HepG2 (cell line): ENCODE data around the gene ATP2C2. TPM values are rescaled to one million over a fixed set of nuclear protein-coding genes. Genes with fewer than 3 reads are reported as not detected.

Source experiments
- ATAC-seq: fragments of 200-7000 bp; cut with Tn5 transposase; 3 replicates; pipeline ENCODE4 v1.9.1; 2020; ENCODE audit warnings: mild to moderate bottlenecking, moderate library complexity
- BruUV-seq: library from RNA; stranded (reverse); fragments of 400-500 nt; replicated peaks from 2 replicates; lab custom pipeline; 2021; lab: Mats Ljungman, UMichigan
- CTCF ChIA-PET: fragments of 300-600 bp; formaldehyde crosslinking; extraction: SDS; loops from one replicate; lab custom pipeline; 2021; ENCODE audit warnings: low total read pairs, inconsistent platforms, low intra/inter-chr PET ratio; lab: Yijun Ruan, JAX
- POLR2A ChIA-PET: fragments of 350-600 bp; sonication (Branson Sonifier 250); formaldehyde crosslinking; loops from one replicate; lab custom pipeline; 2020; ENCODE audit warnings: antibody characterized with exemption, inconsistent platforms; lab: Yijun Ruan, JAX
- DNase-seq: peaks from one replicate; pipeline ENCODE4 v3.0.0-alpha.2; 2015; ENCODE audit warnings: low spot score
- FAIRE-seq: peaks from 3 replicates; lab custom pipeline; 2011; peaks lifted over from hg19 to GRCh38; lab: Jason Lieb, UNC
- H2AFZ ChIP-seq: one replicate; pipeline ENCODE4 v1.6.1; 2011; ENCODE audit warnings: low read length, inconsistent platforms
- H3K27ac ChIP-seq: fragments of 300-600 bp; 3 replicates; pipeline ENCODE4 v1.8.0; 2011; ENCODE audit warnings: mixed run types, mild to moderate bottlenecking, mixed read lengths, low read length, inconsistent platforms; ENCODE audit not compliant: insufficient read depth; ENCODE audit errors: extremely low read length
- H3K27me3 ChIP-seq, 2 experiments: fragments of 200-600 bp in 1 of 2; 2 replicates in 1 of 2; 3 replicates in 1 of 2; pipeline versions ENCODE4 v1.6.0 to v1.8.0; 2011; ENCODE audit warnings: low read length in 2 of 2, mild to moderate bottlenecking in 2 of 2, moderate library complexity in 2 of 2, inconsistent platforms in 1 of 2; ENCODE audit not compliant: insufficient read depth in 2 of 2, control insufficient read depth in 1 of 2
- H3K36me3 ChIP-seq, 2 experiments: fragments of 200-600 bp in 1 of 2; replicated peaks in 1 of 2; 2 replicates in 1 of 2; 3 replicates in 1 of 2; pipeline versions ENCODE4 v1.5.1 to v1.8.0; 2011; ENCODE audit warnings: low read length in 2 of 2, inconsistent platforms in 1 of 2; ENCODE audit not compliant: insufficient read depth in 2 of 2, control insufficient read depth in 1 of 2
- H3K4me1 ChIP-seq: 2 replicates; pipeline ENCODE4 v1.5.1; 2012; ENCODE audit warnings: low read length, inconsistent platforms; ENCODE audit not compliant: insufficient read depth
- H3K4me2 ChIP-seq: 2 replicates; pipeline ENCODE4 v1.6.0; 2011; ENCODE audit warnings: low read depth, low read length, inconsistent platforms
- H3K4me3 ChIP-seq, 3 experiments: fragments of 200-600 bp in 1 of 3; sonication (generic), shearing (Covaris generic) in 1 of 3; replicated peaks in 1 of 3; 2 replicates each; pipeline ENCODE4 v1.5.1; 2011 to 2016; ENCODE audit warnings: low read length in 3 of 3, inconsistent platforms in 2 of 3, low read depth in 2 of 3, mild to moderate bottlenecking in 2 of 3, control low read depth in 1 of 3, mixed read lengths in 1 of 3; ENCODE audit not compliant: insufficient read depth in 1 of 3
- H3K79me2 ChIP-seq: one replicate; pipeline ENCODE4 v1.6.1; 2011; ENCODE audit warnings: low read length, inconsistent platforms; ENCODE audit not compliant: insufficient read depth
- H3K9ac ChIP-seq: 2 replicates; pipeline ENCODE4 v1.6.0; 2011; ENCODE audit warnings: mild to moderate bottlenecking, low read depth, low read length, inconsistent platforms; ENCODE audit not compliant: insufficient read depth
- H3K9me3 ChIP-seq: 2 replicates; pipeline ENCODE4 v1.5.1; 2012; ENCODE audit warnings: mild to moderate bottlenecking, low read length
- H4K20me1 ChIP-seq: 2 replicates; pipeline ENCODE4 v1.6.0; 2011; ENCODE audit warnings: inconsistent platforms, mild to moderate bottlenecking, low read length, moderate library complexity; ENCODE audit not compliant: insufficient read depth
- HNRNPK ChIP-seq: fragments of 200-400 bp; formaldehyde crosslinking; IDR thresholded peaks from 2 replicates; pipeline ENCODE4 v1.6.1; 2018; ENCODE audit warnings: low read length, low read depth, moderate library complexity, mild to moderate bottlenecking; ENCODE audit not compliant: poor library complexity, severe bottlenecking
- KDM1A ChIP-seq: IDR thresholded peaks from 2 replicates; pipeline ENCODE4 v1.6.1; 2016; ENCODE audit warnings: missing compliant biosample characterization
- KLF12 ChIP-seq: sonication (generic); formaldehyde crosslinking; IDR thresholded peaks from 2 replicates; pipeline ENCODE4 v1.4.0; 2020; ENCODE audit warnings: missing genetic modification reagents, borderline replicate concordance
- MAFK ChIP-seq, 2 experiments: IDR thresholded peaks in 1 of 2; conservative IDR thresholded peaks in 1 of 2; 2 replicates each; pipeline ENCODE4 v1.6.1; 2011; ENCODE audit warnings: improper control_type of control experiment in 2 of 2, low read length in 2 of 2
- RFX1 ChIP-seq: fragments of 450-650 bp; IDR thresholded peaks from 2 replicates; pipeline ENCODE4 v1.6.1; 2017
- TBX3 ChIP-seq: fragments of 450-650 bp; IDR thresholded peaks from 2 replicates; pipeline ENCODE4 v1.6.1; 2017; ENCODE audit warnings: antibody characterized with exemption, mild to moderate bottlenecking, inconsistent platforms, borderline replicate concordance
- ZKSCAN1 ChIP-seq: fragments of 150-350 bp; IDR thresholded peaks from 2 replicates; pipeline ENCODE4 v1.6.1; 2014; ENCODE audit warnings: low read length
- ZNF501 ChIP-seq: sonication (generic); formaldehyde crosslinking; IDR thresholded peaks from 2 replicates; pipeline ENCODE4 v1.5.1; 2020; ENCODE audit warnings: mild to moderate bottlenecking, moderate library complexity, missing genetic modification reagents
- ZNF543 ChIP-seq: sonication (generic); formaldehyde crosslinking; IDR thresholded peaks from 2 replicates; pipeline ENCODE4 v1.4.0; 2020; ENCODE audit warnings: mild to moderate bottlenecking, missing genetic modification reagents
- ZNF552 ChIP-seq: sonication (generic); formaldehyde crosslinking; IDR thresholded peaks from 2 replicates; pipeline ENCODE4 v1.9.0; 2022; ENCODE audit warnings: missing genetic modification reagents, mild to moderate bottlenecking, borderline replicate concordance
- WGBS: methylation state at CpG from one replicate; pipeline ENCODE4 v1.1.6; 2017; ENCODE audit warnings: low lambda C conversion rate; 5-methylcytosine and 5-hydroxymethylcytosine counted together
- in situ Hi-C: cut with HindIII; loops from 2 replicates; pipeline ENCODE4 v1.10.0; 2017; ENCODE audit warnings: low pct_unique_long_range_greater_than_20kb; ENCODE audit not compliant: extremely low pct_ligation_motif_present
- intact Hi-C: fragments of 100-400 bp; cut with micrococcal nuclease; formaldehyde crosslinking; loops from one replicate; pipeline ENCODE4 v1.10.0; 2022; ENCODE audit not compliant: unreplicated experiment
- polyA plus RNA-seq, 8 experiments: library from polyadenylated mRNA; depleted of rRNA in 3 of 8; stranded (reverse) in 7 of 8; unstranded in 1 of 8; fragments of >200 nt; fragmentation: Illumina TruSeq in 4 of 8; extraction: Trizol in 4 of 8; gene quantifications; 2 replicates each; pipeline versions ENCODE4 v1.2.1 to v1.2.3, GENCODE V29; 2011 to 2016; ENCODE audit warnings: low read depth in 4 of 8, missing spikeins in 1 of 8, mixed read lengths in 1 of 8; ENCODE audit not compliant: insufficient read depth in 1 of 8
- total RNA-seq, 5 experiments: library from RNA; depleted of rRNA; stranded (reverse); fragments of >200 nt; fragmentation: Illumina TruSeq; extraction: Trizol; gene quantifications; 2 replicates each; pipeline ENCODE4 v1.2.3, GENCODE V29; 2016; ENCODE audit warnings: low read depth in 1 of 5
- TF ChIP-seq, protein P1 (sequence below): sonication (generic); formaldehyde crosslinking; IDR thresholded peaks from 2 replicates; pipeline ENCODE4 v1.5.0; 2020; ENCODE audit warnings: mild to moderate bottlenecking, missing genetic modification reagents
- TF ChIP-seq, protein P2 (sequence below): sonication (generic); formaldehyde crosslinking; IDR thresholded peaks from 2 replicates; pipeline ENCODE4 v1.5.0; 2020; ENCODE audit warnings: mild to moderate bottlenecking, low read depth, missing genetic modification reagents, borderline replicate concordance
- TF ChIP-seq, protein P3 (sequence below): sonication (generic); formaldehyde crosslinking; IDR thresholded peaks from 2 replicates; pipeline ENCODE4 v1.5.1; 2020; ENCODE audit warnings: mild to moderate bottlenecking, missing genetic modification reagents, borderline replicate concordance
- TF ChIP-seq, protein P4 (sequence below): sonication (generic); formaldehyde crosslinking; IDR thresholded peaks from 2 replicates; pipeline ENCODE4 v1.4.0; 2020; ENCODE audit warnings: low read depth, missing genetic modification reagents
- TF ChIP-seq, protein P5 (sequence below): sonication (generic); formaldehyde crosslinking; IDR thresholded peaks from 2 replicates; pipeline ENCODE4 v1.4.0; 2020; ENCODE audit warnings: missing genetic modification reagents

Gene ATP2C2
- total and polyA plus RNA-seq, 2 of the 13 experiments (the other 11 are each of a cell fraction or from before 2014, with no cell fraction given) = 0.07 TPM; not detected in 1

DNA sequence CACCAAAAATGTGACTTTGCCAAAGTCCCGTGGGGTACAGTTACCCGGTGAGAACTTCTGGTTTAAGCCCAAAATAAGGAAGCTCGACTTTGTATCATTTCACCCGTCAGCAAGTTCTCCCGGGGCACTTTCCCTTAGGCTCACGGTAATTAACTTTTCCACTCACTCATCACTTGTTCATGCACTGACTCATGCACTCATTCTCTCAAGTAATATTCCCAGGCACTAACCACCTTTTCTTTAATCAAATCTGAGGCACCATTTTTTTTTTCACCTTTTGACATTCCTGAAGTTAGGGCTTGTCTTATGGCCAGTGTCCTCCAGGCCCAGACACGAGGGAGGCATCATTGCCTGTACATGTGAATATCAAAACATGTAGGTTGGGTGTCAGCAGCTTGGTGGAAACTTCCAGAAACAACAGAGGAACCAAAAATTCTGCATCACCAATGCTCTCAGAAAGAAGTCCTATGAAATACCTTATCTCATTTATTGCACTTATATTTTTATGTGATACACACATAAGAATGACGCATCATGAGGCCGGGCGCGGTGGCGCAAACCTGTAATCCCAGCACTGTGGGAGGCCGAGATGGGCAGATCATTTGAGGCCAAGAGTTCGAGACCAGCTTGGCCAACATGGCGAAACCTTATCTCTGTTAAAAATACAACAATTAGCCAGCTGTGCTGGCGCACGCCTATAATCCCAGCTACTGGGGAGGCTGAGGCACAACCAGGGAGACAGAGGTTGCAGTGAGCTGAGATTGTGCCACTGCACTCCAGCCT is 36.1 kb upstream of the ATP2C2 start:
- Histone ChIP-seq H4K20me1 (no peaks in the 10 kb centered on the region), H2AFZ (no peak overlapping the region), H3K36me3 (no peaks in the 10 kb centered on the region), H3K4me3 (no peak overlapping the region), H3K27me3 (peaks cover 2 to 41% of the 10 kb centered on the region in 2 experiments; a peak in 4 of 5 replicates), H3K4me2 (no peak overlapping the region), H3K9ac (no peak overlapping the region), H3K79me2 (no peaks in the 10 kb centered on the region), H3K4me1 (no peaks in the 10 kb centered on the region), H3K9me3 (no peaks in the 10 kb centered on the region), H3K27ac (no peak overlapping the region)
- no TSS peak for BruUV-seq
- ATAC-seq (no peak), DNase-seq (no peak), FAIRE-seq (no peak)
- intact Hi-C loops (no loop called here), in situ Hi-C loops (no loop called here)
- POLR2A ChIA-PET = no interaction called here
- 50% methylated on average over 17 of the region's 17 CpGs for WGBS
- CTCF ChIA-PET = no interaction called here
- TF ChIP-seq RFX1 = no peak
- TF ChIP-seq, protein P1, sequence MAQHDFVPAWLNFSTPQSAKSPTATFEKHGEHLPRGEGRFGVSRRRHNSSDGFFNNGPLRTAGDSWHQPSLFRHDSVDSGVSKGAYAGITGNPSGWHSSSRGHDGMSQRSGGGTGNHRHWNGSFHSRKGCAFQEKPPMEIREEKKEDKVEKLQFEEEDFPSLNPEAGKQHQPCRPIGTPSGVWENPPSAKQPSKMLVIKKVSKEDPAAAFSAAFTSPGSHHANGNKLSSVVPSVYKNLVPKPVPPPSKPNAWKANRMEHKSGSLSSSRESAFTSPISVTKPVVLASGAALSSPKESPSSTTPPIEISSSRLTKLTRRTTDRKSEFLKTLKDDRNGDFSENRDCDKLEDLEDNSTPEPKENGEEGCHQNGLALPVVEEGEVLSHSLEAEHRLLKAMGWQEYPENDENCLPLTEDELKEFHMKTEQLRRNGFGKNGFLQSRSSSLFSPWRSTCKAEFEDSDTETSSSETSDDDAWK (CRISPR knock-in tag) = no peak
- TF ChIP-seq, protein P2, sequence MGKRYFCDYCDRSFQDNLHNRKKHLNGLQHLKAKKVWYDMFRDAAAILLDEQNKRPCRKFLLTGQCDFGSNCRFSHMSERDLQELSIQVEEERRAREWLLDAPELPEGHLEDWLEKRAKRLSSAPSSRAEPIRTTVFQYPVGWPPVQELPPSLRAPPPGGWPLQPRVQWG (CRISPR knock-in tag) = no peak
- TF ChIP-seq, protein P3, sequence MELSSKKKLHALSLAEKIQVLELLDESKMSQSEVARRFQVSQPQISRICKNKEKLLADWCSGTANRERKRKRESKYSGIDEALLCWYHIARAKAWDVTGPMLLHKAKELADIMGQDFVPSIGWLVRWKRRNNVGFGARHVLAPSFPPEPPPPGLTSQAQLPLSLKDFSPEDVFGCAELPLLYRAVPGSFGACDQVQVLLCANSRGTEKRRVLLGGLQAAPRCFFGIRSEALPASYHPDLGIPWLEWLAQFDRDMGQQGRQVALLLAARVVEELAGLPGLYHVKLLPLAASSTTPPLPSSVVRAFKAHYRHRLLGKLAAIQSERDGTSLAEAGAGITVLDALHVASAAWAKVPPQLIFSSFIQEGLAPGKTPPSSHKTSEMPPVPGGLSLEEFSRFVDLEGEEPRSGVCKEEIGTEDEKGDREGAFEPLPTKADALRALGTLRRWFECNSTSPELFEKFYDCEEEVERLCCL (CRISPR knock-in tag) = no peak
- no peak for TF ChIP-seq ZNF501
- no peak for TF ChIP-seq ZNF552 (CRISPR knock-in tag)
- TF ChIP-seq, protein P4, sequence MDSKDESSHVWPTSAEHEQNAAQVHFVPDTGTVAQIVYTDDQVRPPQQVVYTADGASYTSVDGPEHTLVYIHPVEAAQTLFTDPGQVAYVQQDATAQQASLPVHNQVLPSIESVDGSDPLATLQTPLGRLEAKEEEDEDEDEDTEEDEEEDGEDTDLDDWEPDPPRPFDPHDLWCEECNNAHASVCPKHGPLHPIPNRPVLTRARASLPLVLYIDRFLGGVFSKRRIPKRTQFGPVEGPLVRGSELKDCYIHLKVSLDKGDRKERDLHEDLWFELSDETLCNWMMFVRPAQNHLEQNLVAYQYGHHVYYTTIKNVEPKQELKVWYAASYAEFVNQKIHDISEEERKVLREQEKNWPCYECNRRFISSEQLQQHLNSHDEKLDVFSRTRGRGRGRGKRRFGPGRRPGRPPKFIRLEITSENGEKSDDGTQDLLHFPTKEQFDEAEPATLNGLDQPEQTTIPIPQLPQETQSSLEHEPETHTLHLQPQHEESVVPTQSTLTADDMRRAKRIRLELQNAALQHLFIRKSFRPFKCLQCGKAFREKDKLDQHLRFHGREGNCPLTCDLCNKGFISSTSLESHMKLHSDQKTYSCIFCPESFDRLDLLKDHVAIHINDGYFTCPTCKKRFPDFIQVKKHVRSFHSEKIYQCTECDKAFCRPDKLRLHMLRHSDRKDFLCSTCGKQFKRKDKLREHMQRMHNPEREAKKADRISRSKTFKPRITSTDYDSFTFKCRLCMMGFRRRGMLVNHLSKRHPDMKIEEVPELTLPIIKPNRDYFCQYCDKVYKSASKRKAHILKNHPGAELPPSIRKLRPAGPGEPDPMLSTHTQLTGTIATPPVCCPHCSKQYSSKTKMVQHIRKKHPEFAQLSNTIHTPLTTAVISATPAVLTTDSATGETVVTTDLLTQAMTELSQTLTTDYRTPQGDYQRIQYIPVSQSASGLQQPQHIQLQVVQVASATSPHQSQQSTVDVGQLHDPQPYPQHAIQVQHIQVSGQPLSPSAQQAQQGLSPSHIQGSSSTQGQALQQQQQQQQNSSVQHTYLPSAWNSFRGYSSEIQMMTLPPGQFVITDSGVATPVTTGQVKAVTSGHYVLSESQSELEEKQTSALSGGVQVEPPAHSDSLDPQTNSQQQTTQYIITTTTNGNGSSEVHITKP = no peak
- TF ChIP-seq ZNF543 (CRISPR knock-in tag) = no peak
- TF ChIP-seq HNRNPK = no peak
- no peak for TF ChIP-seq MAFK (conservative IDR thresholded peaks at IDR 0.05 in 1 of 2, IDR thresholded peaks at IDR 0.05 in 1 of 2; ENCODE audit: low read length in 2 of 2)
- no peak for TF ChIP-seq ZKSCAN1
- no peak for TF ChIP-seq KDM1A
- TF ChIP-seq, protein P5, sequence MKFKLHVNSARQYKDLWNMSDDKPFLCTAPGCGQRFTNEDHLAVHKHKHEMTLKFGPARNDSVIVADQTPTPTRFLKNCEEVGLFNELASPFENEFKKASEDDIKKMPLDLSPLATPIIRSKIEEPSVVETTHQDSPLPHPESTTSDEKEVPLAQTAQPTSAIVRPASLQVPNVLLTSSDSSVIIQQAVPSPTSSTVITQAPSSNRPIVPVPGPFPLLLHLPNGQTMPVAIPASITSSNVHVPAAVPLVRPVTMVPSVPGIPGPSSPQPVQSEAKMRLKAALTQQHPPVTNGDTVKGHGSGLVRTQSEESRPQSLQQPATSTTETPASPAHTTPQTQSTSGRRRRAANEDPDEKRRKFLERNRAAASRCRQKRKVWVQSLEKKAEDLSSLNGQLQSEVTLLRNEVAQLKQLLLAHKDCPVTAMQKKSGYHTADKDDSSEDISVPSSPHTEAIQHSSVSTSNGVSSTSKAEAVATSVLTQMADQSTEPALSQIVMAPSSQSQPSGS (CRISPR knock-in tag) = no peak
- no peak for TF ChIP-seq TBX3
- TF ChIP-seq KLF12 (CRISPR knock-in tag) = no peak
